GM12864 (cell line): ENCODE results near the gene KCTD11.
"Not testable (repeated sequence)": the region's sequence is repeated elsewhere in the genome, so short reads cannot be mapped to it uniquely, and the experiment has no call there.

Experiments
- DNase-seq: peaks from one replicate; pipeline ENCODE4 v3.0.0-alpha.2; 2011; ENCODE audit warnings: low read depth
- H3K4me3 ChIP-seq: 2 replicates; pipeline ENCODE4 v1.5.1; 2011; ENCODE audit warnings: mild to moderate bottlenecking, low read depth, low read length, control low read depth
- CTCF ChIP-seq: IDR thresholded peaks from 2 replicates; pipeline ENCODE4 v1.5.1; 2011; ENCODE audit warnings: low read depth, mild to moderate bottlenecking, moderate library complexity, low read length, control low read depth, inconsistent platforms; ENCODE audit errors: missing control alignments

Gene KCTD11

GRCh38 chr17:7355573-7355972 is 3.6 kb downstream of the KCTD11 start:
- DNase-seq, result no peak
- TF ChIP-seq CTCF, result no peak
- H3K4me3 ChIP-seq, result no peak overlapping the region

GRCh38 chr17:7356072-7356549 is 4.1 kb downstream of the KCTD11 start:
- no peak overlapping the region for H3K4me3 ChIP-seq
- DNase-seq, result peak; percentile 47
- TF ChIP-seq CTCF, result peak; percentile 95

GRCh38 chr17:7356756-7357155 is 4.8 kb downstream of the KCTD11 start:
- no peak for TF ChIP-seq CTCF
- no peak for DNase-seq

GRCh38 chr17:7357381-7357780 is 5.4 kb downstream of the KCTD11 start:
- no peak overlapping the region for H3K4me3 ChIP-seq
- no peak for TF ChIP-seq CTCF
- no peak for DNase-seq

More at GRCh38 chr17:7356756-7357155, 4.8 kb downstream of the KCTD11 start:
- H3K4me3 ChIP-seq, result no peak overlapping the region

GRCh38 chr17:7361906-7362305 is 9.9 kb downstream of the KCTD11 start:
- no peak for DNase-seq
- H3K4me3 ChIP-seq, result no peak overlapping the region
- no peak for TF ChIP-seq CTCF

- no peak for DNase-seq
- TF ChIP-seq CTCF, result no peak
- H3K4me3 ChIP-seq, result no peak overlapping the region
Measured at GRCh38 chr17:7363311-7363710, 11.3 kb downstream of the KCTD11 start.

GRCh38 chr17:7365963-7366362 is 14.0 kb downstream of the KCTD11 start:
- not testable (repeated sequence) for H3K4me3 ChIP-seq, DNase-seq
